Amniotic epithelial cell (primary cell): ENCODE results near the gene TFCP2L1.
"Not testable (repeated sequence)": the region's sequence is repeated elsewhere in the genome, so short reads cannot be mapped to it uniquely, and the experiment has no call there.

Experiments used
- DNase-seq: peaks from one replicate; pipeline ENCODE4 v3.0.0-alpha.2; 2010; ENCODE audit warnings: low read depth

TFCP2L1 gene

GRCh38 chr2:121242175-121242875 is 42.7 kb downstream of the TFCP2L1 start:
- no peak for DNase-seq

DNA sequence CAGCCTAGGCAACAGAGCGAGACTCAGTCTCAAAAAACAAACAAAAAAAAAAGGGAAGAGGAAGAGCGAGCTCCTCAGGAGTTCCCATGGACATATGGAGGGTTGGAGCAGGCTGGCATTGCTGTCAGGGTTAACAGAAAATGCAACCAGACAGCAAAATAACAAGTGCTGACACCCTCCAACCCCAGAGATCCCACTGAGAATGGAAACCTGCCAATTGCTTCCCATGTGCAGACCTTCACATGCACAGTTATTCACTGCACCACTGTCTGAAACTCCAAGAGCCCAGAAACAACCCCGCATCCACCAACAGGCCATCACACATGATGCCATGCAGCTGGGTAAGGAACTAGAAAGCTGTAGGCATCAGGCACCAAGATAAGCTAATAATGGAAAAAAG is 43.5 kb downstream of the TFCP2L1 start:
- no peak for DNase-seq

- DNase-seq = no peak
These were observed 44.6 kb downstream of the TFCP2L1 start for GRCh38 chr2:121240436-121240835.

DNA sequence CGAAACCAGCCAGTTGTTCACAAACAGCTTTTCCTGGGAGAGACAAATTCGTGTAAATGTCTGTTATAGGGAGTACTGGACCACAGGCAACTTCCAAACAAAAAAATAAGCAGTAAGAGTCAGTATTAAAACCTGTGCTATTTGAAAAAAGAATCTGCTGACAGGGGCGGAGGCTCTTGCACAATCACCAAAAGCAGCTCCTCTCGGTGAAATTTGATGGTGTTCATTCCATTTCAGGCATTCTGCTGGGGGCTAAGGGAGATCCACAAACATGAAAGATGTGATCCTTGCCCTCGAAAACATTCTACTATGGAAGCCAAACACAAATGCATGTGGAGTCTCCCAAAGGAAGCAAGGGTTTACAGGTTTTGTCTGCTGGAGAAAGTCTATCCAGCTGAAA is 45.0 kb downstream of the TFCP2L1 start:
- no peak for DNase-seq

- DNase-seq = no peak
These were observed 45.5 kb downstream of the TFCP2L1 start for GRCh38 chr2:121239471-121239870.

GRCh38 chr2:121238828-121239227 is 46.2 kb downstream of the TFCP2L1 start:
- DNase-seq = no peak

DNA sequence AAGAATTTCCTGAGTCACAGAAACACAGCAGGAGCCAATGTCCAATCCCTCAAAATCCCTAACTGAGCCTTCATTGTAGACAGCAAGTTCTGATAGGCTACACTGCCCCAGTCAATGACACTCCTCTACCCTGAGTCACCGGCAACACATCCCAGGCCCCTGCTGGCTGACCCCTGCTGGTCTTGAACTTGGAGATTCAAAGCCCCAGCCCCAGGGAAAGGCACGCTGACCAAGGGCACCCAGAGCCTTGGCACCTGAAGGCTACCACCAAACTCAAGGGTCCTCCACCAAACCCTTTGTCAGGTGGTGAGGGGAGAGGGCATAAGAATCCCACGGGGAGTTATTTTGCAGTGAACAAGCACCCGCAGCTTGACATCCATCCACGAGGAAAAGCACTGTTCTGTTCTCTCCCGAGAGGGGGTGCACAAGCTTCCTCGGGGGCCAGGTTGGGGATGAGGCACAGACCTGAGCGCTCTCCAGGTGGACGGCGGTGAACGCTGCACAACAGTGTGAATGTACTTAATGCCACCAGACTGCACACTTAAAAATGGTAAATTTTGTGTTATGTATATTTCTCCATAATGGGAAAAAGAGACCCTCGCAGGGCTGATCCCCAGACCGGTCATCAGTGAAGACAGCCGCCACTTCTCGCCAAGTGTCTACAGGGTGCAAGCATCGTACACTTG is 46.9 kb downstream of the TFCP2L1 start:
- peak; percentile 9 for DNase-seq

DNA sequence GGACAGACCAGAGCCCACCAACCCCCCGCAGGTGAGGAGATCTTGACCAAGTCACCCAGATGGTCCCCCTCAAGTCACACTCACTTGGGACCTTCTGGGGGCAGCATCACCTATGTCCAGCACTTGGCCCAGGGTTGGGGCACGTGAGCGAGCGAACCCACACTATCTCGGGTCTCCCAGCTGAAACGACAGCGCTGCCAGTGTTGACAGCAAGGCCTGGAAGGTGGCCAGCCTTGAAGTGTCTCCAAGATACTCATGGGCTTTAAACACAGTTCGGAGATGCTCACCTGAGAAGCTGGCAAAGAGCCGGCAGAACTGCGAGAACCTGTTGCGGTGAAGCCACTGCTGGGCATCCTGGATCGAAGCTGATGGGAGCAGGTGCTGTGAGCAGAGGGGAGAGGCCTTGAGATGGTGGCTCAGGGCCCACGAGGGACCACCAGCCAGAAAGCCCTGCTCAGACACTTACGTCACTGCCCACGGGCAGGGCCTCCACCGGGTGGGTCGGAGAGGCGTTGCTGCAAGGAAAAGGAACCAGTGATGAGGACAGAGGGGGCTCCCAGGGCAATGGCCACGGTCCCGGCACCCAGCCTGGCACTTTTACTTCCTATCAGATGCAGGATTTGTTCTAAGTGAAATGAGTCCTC is 47.5 kb downstream of the TFCP2L1 start:
- no peak for DNase-seq

GRCh38 chr2:121236650-121237180 is 48.3 kb downstream of the TFCP2L1 start:
- no peak for DNase-seq

GRCh38 chr2:121236101-121236640 is 48.8 kb downstream of the TFCP2L1 start:
- DNase-seq = no peak

GRCh38 chr2:121235542-121235941 is 49.5 kb downstream of the TFCP2L1 start:
- DNase-seq = peak; percentile 3

GRCh38 chr2:121234791-121235190 is 50.2 kb downstream of the TFCP2L1 start:
- no peak for DNase-seq

- DNase-seq = no peak
These were observed 50.9 kb downstream of the TFCP2L1 start for GRCh38 chr2:121234144-121234543.

DNA sequence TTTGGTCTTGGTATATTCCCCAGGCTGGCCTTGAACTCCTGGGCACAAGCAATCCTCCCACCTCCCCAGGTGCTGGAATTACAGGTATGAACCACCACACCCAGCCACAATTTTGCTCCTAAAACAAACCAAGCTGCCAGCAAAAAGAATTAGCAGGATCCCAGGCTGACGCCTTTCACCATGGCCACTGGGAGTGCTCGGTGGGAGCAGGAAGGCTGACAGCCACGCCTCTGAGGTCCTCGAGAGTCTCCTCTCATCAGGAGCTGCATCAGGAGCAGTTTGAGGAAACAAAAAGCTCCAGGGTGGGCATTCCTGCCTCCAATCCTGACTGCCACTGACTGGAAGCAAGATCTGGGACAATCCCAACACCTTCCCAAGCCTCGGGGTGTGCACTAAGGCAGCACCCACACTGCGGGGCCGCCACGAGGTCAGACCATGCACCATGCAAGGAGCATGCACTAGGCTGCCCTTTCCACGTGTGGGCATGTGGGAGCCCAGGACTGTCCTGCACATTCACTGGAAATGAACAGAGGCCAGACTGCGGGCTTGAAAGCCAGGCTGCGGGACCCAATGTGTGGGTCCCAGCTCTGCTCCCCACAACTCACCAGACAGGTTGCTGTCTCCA is 51.4 kb downstream of the TFCP2L1 start:
- DNase-seq = no peak

DNA sequence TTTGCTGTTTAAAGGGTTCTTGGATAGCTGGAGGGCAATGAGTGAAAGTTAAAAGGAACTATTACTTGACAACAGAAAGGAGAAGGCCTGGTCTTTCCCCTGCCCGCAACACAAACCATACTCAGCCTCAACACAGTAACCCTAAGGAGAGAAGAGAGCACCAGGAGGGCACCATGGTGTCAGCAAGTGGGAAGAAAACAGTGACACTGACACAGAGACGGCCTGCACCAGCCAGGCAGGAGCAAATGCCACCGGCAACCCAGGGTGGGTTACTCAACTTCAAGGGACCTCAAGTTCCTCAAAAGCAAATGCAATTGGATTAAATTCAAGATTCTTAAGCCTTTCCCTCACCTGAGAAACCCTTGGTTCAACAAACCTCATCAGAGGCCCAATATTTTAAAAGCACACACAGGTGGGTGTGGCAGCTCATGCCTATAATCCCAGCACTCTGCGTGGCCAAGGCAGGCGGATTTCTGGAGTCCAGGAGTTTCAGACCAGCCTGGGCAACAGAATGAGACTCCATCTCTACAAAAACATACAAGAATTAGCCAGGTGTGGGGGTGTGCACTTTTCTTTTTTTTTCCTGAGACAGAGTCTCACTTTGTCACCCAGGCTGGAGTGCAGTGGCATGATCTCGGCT is 52.3 kb downstream of the TFCP2L1 start:
- DNase-seq = no peak

GRCh38 chr2:121231385-121232000 is 53.5 kb downstream of the TFCP2L1 start:
- DNase-seq = no peak

DNA sequence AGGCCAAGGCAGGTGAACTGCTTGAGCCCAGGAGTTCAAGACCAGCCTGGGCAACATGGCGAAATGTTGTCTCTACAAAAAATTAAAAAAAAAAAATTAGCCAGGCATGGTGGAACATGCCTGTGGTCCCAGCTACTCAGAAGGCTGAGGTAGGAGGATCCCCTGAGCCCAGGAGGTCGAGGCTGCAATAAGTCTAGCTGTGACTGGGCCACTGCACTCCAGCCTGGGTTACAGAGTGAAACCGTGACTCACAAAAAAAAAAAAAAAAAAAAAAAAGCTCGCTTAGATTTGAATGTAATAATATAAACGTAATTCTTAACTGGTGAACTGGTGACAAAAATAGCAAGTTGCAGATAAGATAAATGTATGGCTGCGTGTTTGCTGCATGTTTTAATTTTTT is 56.5 kb downstream of the TFCP2L1 start:
- no peak for DNase-seq

DNA sequence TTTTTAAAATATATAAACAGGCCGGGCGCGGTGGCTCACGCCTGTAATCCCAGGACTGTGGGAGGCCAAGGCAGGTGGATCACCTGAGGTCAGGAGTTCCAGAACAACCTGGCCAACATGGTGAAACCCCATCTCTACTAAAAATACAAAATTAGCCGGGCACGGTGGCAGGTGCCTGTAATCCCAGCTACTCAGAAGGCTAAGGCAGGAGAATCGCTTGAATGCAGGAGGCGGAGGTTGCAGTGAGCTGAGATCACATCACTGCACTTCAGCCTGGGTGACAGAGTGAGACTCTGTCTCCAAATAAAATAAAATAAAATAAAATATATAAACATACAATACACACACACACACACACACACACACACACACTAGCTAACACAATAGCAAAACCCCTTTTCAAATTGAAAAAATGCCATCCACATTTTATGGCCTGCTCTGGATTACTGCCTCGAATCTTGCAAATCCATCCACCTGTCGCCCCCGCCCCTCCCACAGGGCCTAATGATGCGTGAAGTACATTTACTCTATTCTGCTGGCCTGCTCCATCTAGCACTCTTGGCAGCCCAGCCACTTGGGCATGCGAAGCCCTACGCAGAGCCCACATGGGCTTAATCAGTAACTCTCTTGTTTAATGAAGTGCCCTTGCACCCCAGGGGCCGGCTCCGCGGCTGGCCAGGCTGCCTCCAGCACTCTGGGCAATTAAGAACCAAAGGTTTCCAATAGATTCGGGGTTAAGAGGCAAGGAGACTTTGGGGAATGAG is 57.4 kb downstream of the TFCP2L1 start:
- not testable (repeated sequence) for DNase-seq

GRCh38 chr2:121225681-121226080 is 59.3 kb downstream of the TFCP2L1 start:
- DNase-seq = not testable (repeated sequence)

DNA sequence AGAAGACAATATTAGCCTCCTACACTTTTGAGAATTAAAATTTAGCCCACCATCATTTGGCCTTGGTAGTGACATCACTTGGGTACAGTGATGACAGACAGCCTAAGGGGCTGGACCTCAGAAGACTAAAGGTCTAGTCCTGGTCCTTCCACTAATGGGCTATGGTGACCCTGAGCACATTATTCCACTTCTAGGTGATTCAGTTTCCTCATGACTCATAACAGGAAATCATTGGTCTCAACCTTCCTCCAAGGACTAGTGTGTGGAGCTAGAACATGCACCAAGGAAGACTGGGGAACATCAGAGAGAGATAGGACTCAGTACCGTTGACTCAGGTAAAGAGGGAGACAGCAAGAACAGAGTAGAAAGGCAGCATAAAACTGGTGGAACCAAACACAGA is 64.0 kb downstream of the TFCP2L1 start:
- peak; percentile 6 for DNase-seq

DNA sequence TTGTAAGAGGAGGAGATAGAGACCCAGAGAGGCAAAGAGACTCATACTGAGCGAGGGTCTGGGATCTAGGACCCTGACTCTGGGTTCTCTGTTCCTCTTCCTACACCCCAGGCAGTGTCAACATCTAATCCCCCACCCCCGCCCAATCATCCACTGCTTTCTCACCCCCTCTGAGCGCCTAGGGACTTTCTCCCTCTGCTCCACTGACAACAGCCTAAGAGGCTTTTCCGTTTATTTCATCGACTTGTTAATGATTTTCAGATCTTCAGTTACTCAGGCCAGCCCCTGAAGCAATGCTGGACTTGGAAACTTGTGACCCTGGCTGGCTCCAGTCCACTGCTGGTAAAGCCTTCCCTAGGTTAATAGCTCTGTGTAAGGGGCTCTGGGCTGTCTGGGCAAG is 65.1 kb downstream of the TFCP2L1 start:
- DNase-seq = no peak
